ENCODE data around the gene ARHGEF7. TPM values are rescaled to one million over a fixed set of nuclear protein-coding genes. Genes with fewer than 3 reads are reported as not detected.

Gene ARHGEF7
- total RNA-seq, 1 donor from 2014 or later: 95.7 TPM

DNA sequence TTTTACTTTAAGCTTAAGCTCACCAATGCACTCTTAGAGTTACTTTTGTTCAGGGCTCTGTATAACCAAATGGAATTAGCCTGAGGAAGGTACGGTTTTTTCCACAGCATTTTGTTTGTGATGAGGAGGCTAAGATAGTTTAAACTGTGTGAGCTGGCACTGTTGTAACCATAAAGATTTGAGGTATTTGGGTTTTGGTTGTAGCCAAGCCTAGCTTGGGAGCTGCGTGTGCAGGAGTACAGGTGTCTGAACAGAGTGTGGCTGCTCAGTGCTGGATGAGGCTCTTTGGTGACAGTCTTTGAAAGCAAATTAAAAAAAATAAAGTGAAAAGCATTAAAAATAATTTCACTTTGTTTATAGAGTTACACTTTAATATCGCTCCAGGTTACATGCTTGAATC is 56.0 kb downstream of the ARHGEF7 start:
- CTCF ChIA-PET: no interaction called here
- intact Hi-C loops (cut with micrococcal nuclease): no loop called here
- Mint-ChIP-seq H3K36me3 (ENCODE audit: low read depth) (peaks cover 77% of the 10 kb centered on the region), H3K27ac (no peak overlapping the region), H3K9me3 (peaks cover 4% of the 10 kb centered on the region), H3K27me3 (no peaks in the 10 kb centered on the region), H3K4me3 (no peak overlapping the region), H3K4me1 (peaks cover 75% of the 10 kb centered on the region)
- DNase-seq: no peak
- POLR2A ChIA-PET: no interaction called here
- TF ChIP-seq, protein P1, sequence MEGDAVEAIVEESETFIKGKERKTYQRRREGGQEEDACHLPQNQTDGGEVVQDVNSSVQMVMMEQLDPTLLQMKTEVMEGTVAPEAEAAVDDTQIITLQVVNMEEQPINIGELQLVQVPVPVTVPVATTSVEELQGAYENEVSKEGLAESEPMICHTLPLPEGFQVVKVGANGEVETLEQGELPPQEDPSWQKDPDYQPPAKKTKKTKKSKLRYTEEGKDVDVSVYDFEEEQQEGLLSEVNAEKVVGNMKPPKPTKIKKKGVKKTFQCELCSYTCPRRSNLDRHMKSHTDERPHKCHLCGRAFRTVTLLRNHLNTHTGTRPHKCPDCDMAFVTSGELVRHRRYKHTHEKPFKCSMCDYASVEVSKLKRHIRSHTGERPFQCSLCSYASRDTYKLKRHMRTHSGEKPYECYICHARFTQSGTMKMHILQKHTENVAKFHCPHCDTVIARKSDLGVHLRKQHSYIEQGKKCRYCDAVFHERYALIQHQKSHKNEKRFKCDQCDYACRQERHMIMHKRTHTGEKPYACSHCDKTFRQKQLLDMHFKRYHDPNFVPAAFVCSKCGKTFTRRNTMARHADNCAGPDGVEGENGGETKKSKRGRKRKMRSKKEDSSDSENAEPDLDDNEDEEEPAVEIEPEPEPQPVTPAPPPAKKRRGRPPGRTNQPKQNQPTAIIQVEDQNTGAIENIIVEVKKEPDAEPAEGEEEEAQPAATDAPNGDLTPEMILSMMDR (IDR thresholded peaks at IDR 0.05): no peak
- ATAC-seq (ENCODE audit: low read depth): no peak

GRCh38 chr13:111171629-111172028 is 56.5 kb downstream of the ARHGEF7 start:
- intact Hi-C loops (cut with micrococcal nuclease): no loop called here
- Mint-ChIP-seq H3K27me3 (no peaks in the 10 kb centered on the region), H3K36me3 (ENCODE audit: low read depth) (peaks cover 78% of the 10 kb centered on the region), H3K4me3 (no peak overlapping the region), H3K9me3 (peaks cover 4% of the 10 kb centered on the region), H3K4me1 (peaks cover 75% of the 10 kb centered on the region), H3K27ac (no peak overlapping the region)
- ChIA-PET CTCF (no interaction called here), POLR2A (no interaction called here)
- TF ChIP-seq, protein P1 (IDR thresholded peaks at IDR 0.05): no peak
- ATAC-seq (ENCODE audit: low read depth): no peak
- DNase-seq: no peak

DNA sequence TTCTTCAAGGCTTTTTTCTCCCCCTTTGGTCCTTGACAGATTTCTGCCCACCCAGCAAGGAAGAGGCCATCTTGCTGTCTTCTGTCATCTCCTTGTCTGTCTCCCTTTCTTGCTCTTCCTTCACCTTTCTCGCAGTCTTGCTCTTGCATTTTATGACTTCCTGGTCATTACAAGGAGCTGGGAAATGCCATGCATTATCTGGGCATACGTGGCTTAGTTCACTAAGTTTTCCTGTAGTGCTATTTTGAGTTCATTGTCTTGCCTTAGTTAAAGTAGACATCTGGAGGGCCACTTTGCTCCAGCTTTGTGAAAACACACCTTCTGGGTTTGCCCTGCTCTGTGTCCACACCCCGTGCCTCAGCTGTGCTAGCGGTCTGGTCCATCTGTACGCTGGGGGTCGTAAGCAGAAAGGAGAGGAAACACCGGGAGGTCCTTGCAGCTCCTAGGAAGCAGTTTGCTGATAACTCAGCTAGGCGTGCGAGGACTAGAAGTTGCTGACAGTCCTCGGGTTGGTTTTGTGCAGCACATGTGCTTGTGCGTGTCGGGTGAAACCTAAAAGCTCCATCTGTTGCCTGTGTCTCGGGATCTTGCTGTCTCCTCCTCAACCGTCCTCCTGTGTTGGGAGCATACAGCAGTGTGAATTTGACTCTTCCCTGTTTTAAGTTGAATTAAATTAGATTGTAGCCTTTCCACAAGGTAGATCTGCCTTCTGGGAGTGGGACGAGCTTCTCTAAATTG is 59.4 kb downstream of the ARHGEF7 start:
- TF ChIP-seq, protein P1 (IDR thresholded peaks at IDR 0.05): no peak
- no peak for DNase-seq
- ATAC-seq (ENCODE audit: low read depth): no peak
- Mint-ChIP-seq H3K27ac (peak overlapping the region; percentile 3), H3K4me3 (no peak overlapping the region), H3K36me3 (ENCODE audit: low read depth) (peaks cover 74% of the 10 kb centered on the region), H3K27me3 (no peaks in the 10 kb centered on the region), H3K4me1 (peaks cover 69% of the 10 kb centered on the region), H3K9me3 (peaks cover 4% of the 10 kb centered on the region)
- intact Hi-C loops (cut with micrococcal nuclease): no loop called here
- POLR2A ChIA-PET: no interaction called here
- CTCF ChIA-PET: no interaction called here

GRCh38 chr13:111175372-111175771 is 60.3 kb downstream of the ARHGEF7 start:
- POLR2A ChIA-PET: no interaction called here
- peaks cover 75% of the 10 kb centered on the region for H3K36me3 Mint-ChIP-seq (ENCODE audit: low read depth)
- H3K4me1 Mint-ChIP-seq: peaks cover 73% of the 10 kb centered on the region
- TF ChIP-seq, protein P1 (IDR thresholded peaks at IDR 0.05): no peak
- DNase-seq: no peak
- intact Hi-C loops (cut with micrococcal nuclease): no loop called here
- no peak overlapping the region for H3K4me3 Mint-ChIP-seq
- H3K9me3 Mint-ChIP-seq: peaks cover 4% of the 10 kb centered on the region
- peak overlapping the region; percentile 51 for H3K27ac Mint-ChIP-seq
- CTCF ChIA-PET: no interaction called here
- no peaks in the 10 kb centered on the region for H3K27me3 Mint-ChIP-seq
- ATAC-seq (ENCODE audit: low read depth): no peak

GRCh38 chr13:111175935-111176334 is 60.8 kb downstream of the ARHGEF7 start:
- H3K4me1 Mint-ChIP-seq: peaks cover 73% of the 10 kb centered on the region
- ChIA-PET CTCF (no interaction called here), POLR2A (no interaction called here)
- ATAC-seq (ENCODE audit: low read depth) (peak; percentile 22), DNase-seq (no peak)
- intact Hi-C loops (cut with micrococcal nuclease): no loop called here
- no peaks in the 10 kb centered on the region for H3K27me3 Mint-ChIP-seq
- H3K27ac Mint-ChIP-seq: peak overlapping the region; percentile 51
- no peak overlapping the region for H3K4me3 Mint-ChIP-seq
- TF ChIP-seq, protein P1 (IDR thresholded peaks at IDR 0.05): no peak
- peaks cover 4% of the 10 kb centered on the region for H3K9me3 Mint-ChIP-seq
- H3K36me3 Mint-ChIP-seq (ENCODE audit: low read depth): peaks cover 72% of the 10 kb centered on the region

All from activated B cell treated with CpG ODN at 0.5 μM for 24 hours (primary cell).